HG02973 (cell line): ENCODE measurements around the gene GLCE.

Experiments
- ATAC-seq: cut with Tn5 transposase; IDR thresholded peaks from one replicate; pipeline ENCODE4 v1.9.1; 2021; ENCODE audit warnings: moderate library complexity; ENCODE audit not compliant: unreplicated experiment

The GLCE gene

DNA sequence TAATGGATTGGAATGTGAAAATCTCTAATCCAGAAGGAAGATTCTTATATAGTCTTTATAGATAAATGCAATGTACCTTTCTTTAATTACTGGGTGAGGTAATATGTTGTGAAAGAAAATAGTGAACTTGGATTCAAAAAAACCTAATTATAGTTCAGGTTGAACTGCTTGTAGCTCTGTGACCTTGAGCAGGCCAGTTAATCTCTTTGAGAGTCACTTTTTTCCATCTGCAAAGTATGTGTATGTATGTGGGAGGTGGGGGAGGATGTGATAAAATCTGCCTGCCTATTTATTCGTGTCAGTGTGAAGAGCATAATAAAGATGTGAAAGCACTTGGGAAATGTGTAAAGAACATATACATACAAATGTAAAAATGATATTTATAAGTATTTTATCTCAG, 34.4 kb downstream of the GLCE start:
- ATAC-seq: no peak

DNA sequence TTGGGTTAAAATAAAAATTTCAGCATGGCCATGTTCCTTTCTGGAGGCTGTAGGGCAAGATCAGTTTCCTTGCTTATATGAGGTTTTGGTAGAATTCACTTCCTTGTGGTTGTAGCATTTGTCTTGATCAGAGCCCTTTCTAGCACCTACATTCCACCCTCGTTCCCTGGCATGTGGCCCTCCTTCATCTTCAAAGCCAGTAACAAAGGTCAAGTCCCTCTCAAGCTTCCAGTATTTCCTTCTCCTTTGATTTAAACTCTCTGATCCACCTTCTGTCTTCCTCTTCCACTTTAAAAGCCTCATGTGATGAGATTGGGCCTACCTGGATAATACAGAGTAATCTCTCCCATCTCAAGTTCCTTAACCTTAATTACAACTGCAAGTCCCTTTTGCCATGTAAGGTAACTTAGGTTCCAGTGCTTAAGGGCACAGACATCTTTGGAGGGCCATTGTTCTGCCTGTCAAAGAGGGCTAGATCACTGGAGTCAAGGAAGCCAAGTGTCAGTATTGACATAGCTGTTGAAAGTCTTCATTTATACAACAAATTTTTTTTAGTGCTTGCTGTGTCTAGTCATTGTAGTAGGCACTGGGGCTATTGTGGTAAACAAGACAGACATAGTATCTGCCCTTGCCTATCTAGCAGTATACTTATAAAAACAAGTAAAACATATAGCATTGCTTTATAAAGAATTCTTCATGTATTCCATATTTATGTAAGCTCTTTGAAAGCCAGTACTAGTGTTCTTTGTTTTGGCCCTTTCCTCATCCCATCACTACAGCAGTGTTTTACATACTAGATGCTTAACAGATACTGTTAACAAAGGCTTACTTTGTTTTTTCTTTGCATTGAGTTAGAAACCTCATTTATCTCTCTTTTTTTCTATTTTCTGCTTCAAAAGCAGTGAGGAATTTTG, 40.7 kb downstream of the GLCE start:
- ATAC-seq: no peak

DNA sequence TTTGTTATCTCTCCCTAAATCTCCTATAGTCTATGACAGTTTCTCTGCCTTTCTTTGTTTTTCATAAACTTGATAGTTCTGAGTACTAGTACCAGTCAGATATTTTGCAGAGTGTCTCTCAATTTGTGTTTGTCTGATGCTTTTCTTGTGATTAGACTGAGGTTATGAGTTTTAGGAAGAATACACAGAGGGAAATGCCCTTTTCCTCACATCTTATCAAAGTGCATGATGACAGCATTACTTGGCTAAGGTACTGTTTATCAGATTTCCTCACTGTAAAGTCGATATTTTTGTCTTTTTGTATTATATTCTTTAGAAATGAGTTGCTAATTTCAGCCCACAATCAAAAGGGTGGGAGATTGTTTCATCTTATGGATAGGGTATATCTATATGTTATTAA, 45.6 kb downstream of the GLCE start:
- no peak for ATAC-seq

DNA sequence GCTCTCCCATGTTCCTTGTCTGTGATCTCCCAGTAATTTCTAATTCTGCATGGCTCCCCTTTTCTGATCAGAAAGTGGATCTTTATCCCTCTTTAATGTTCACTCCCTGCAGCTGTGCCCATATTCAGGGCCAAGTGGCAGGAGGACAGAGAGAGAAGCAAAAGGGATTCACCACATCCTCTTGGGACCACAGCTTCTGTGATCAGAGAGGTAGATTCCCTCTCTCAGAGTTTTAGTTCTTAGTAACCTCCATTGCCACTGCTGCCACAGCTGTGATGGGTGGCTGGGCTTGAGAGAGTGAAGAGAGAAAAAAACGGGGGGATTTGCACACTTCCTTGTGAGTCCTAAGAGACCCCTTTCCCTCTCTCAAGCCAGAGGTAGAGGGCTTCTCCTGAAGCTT, 49.2 kb downstream of the GLCE start:
- no peak for ATAC-seq

DNA sequence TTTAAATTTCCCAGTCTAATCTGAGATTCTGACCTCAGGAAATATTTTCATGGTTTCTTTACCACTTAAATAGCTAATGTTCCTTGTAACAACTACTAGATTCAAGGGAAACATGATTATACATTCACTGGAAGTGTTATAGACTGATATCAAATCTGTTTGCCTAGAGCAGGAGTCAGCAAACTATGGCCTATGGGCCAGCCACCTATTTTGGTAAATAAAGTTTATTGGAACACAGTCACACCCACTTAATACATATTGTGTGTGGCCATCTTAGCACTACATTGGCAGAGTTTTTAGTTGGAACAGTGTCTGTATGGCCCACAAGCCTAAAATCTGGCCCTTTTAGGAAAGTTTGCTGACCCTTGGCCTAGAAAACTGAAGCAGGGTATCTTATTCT, 50.1 kb downstream of the GLCE start:
- no peak for ATAC-seq

DNA sequence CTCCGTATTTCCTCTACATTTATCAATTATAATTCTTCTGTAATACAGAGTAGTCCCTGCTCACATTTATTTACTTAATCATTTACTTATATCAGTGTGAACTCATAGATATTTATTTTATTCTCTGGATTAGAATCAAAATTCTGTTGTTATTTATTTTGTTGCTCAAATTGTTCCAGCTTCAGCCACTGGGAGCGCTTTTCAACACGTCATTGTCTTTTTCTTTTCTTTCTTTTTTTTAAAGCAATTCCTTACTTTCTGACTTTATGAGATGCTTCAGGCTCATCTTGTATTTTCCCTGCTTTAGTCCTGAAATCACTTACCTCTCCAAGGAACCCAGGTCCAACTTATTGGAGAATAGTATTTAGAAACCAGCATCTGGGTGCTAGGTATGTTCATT, 53.4 kb downstream of the GLCE start:
- no peak for ATAC-seq

DNA sequence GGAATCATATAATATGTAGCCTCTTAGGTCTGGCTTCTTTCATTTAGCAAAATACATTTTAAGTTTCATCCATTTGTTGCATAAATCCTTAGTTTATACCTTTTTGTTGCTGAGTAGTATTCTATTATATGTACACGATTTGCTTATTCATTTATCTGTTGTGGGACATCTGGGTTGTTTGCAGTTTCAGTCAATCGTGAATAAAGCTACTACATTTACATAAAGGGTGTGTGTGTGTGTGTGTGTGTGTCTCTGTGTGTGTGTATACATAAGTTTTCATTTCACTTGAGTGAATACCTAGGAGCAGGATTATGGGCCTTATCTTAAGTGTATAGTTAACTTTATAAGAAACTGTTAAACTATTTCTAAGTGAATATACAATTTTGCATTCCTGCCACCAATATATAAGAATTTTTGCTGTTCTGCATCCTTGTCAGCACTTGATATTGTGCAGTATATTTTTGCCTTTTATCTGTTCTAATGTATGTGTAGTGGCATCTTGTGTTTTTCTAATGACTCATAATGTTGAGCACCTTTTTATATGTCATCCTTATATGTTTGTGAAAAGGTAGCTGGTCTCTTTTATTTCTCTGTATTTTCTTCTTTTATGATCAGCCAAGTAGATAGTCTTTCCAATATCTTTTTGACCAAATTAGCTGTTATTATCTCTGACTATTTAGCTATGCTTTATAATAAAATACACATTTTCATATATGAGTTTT, 55.0 kb downstream of the GLCE start:
- ATAC-seq: no peak

DNA sequence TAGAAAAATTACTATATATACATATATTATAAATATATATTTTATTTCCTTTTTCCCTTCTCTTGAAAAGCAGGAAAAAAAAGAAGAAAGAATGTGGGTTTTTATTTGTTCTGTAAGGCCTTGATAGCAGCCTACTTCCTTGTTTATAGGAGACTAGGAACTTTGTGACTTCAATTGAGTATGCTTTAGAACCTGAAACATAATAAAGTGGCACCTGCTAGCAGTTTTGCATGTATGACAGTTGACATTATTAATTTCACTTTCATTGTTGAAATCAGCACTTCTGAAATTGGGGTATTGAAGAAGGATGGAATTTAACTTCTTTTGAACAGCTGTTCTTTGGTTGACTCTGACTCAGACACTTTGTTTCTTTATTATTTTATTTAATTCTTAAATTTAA, 56.9 kb downstream of the GLCE start:
- ATAC-seq: no peak

DNA sequence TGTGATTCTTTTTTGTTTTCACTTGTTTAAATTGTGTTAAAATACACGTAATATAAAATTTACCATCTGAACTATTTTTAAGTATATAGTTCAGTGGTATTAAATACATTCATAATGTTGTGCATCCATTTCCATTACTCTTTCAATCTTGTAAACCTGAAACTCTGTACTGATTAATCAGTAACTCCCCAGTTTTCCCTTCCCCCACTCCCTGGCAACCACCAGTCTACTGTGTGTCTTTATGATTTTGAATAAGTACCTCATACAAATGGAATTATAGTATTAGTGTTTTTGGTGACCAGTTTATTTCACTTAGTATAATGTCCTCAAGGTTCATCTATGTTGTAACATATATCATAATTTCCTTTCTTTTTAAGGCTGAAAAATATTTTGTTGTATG, 59.3 kb downstream of the GLCE start:
- no peak for ATAC-seq

DNA sequence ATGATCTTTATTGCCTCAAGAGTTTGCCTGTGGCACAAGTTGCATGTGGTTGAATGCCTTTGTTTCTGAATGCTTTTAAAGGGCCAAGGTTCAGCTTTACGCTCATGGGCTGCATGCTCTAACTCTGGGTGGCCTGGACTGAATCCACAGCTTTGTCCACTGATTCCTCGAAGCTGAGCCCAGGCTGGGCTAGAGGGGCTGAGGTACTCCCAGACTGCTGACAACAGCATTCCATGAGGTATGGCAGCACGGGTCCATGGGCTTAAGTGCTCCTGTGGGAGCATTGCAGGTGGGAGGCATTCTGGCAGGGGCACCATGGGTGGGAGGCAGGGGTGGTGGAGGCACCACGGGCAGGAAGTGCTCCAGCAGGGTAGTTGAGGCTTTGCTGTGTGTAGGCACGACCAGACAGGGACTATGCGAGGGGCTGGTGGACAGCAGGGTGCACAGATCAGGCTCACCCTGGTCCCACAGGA, 61.6 kb downstream of the GLCE start:
- no peak for ATAC-seq

DNA sequence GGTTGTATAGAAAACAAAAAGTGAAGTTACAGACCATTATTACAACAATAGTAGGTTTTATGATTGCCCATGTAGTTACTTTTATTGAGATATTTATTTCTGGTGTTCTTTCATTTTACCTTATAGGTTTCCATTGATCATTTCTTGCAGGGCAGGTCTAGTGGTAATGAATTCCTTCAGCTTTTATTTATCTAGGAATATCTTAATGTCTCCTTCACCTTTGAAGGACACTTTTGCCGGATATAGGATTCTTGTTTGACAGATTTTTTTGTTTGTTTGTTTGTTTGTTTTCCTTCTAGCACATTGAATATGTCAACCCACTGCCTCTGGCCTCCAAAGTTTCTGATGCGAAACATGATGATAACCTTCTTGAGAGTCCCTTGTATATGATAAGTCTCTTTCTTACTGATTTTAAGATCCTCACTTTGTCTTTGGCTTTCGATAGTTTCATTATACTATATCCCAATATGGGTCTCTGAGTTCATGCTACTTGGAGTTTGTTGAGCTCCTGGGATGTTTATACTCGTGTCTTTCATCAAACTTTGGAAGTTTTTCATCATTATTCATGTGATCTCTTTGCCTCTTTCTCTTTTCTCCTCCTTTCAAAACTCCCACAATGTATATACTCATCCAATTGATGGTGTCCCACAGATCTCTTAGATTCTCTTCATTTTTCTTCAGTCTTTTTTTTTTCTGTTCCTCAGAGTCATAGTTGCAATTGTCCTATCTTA, 62.8 kb downstream of the GLCE start:
- ATAC-seq: no peak

DNA sequence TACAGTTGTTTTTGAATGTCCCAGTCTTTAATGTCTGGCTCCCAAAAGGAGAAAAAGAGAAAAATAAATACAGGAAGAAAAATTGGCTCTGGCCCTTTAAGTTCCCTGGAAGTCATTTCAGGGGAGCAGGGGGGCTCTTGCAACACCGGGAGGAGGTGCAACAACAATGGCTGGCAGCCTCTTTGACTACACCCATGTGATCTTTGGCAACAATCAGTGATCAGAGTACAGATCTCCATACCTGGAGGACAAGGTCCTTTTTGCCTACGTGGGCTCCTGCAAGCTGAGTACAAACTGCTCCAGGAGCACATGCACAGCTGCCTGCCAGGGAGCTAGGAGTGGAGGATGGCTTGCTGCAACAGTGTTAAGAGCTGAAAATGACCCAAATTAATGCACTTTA, 63.9 kb downstream of the GLCE start:
- no peak for ATAC-seq

DNA sequence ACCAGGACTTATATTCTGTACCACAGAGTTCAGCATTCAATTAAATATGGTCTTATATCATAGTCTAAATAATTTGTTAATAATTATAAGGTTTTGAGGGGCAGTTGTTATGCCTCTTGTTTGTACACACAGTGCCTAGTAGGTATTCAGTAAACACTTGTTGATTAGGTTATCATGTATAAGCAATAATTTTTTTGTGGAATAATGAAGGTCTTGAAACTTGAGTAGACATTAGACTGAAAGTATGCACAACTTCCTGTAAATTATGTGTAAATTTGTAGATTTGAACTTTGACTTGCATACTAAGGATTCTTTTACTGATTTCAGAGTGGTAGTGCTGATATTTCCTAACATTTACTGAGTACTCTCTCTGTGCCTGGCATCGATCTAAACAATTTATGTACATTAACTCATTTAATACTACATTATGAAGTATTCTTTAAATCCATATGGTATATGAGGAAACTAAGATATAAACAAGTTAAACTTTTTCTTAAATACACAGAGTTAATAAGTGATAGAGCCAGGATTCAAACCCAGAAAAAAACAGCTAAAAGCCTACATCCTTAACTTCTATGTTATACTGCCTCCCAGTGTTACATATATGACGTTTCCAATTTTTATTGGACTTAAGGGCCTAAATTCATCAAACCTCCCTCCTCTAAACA, 65.1 kb downstream of the GLCE start:
- no peak for ATAC-seq

DNA sequence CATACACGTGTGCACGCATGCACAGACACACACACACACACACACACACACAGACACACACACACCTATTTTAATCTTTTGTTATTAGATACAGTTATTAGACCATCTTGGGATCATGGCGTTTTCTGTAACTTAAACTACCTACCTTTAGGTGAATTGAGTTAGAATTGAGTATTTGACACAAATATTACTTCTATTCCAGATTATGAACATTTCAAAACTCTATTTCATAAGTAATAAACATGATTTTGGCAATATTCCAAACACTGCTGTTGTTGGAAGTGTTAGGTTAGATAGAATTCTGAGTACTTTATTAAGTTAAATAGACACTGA, 65.6 kb downstream of the GLCE start:
- ATAC-seq: no peak

DNA sequence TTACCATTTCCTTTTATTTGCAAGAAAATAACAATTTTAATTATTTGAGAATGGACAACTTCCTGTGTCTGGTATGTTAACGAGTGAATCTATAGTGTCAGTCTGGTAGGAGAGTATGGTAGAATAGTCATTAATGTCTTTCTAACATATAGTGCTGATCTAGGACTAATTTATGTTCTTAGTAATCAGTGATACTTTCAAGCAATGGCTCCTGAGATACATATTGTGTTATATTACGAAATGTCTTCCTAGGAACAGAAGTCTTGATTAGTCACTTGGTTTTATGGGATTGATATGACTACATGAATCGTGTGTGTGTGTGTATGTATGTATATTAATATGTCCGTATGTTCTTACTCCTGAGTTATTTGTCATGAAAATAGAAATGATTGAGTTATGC, 71.7 kb downstream of the GLCE start:
- no peak for ATAC-seq

DNA sequence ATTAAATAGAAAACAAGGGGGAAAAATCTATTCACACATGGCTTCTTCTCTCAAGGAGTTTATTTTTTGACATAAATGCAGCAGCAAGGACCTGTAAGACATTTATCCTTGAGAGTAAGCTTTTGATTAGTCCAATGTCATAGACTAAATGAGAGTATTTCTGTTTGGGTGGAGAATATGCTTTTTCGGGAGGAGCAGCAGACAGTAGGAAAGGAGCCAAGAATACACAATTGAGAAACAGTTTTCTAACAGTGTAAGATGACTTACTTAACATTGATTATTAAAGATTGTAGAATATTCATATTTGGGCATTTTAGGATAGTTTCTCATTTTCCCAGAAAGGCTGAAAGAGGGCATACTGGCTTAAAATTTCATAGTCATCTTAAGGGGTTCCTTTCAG, 72.3 kb downstream of the GLCE start:
- ATAC-seq: no peak

DNA sequence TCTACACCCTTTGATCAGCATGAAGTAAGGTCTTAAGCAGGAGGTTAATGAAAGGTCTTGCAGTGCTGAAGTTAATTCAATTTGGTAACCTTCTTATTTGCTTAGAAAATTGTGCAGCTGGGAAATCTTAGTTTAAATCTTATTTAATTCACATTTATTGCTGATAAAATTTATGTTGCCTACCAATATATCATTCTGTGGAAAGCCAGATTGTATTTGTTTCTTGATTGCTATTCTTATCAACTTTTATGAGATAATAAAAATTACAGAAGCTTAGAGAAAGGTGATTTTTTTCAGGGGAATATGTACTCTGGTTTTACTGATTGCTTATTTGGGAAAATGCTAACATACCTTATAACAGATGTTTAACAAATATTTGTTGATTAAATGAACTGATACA, 74.2 kb downstream of the GLCE start:
- no peak for ATAC-seq

DNA sequence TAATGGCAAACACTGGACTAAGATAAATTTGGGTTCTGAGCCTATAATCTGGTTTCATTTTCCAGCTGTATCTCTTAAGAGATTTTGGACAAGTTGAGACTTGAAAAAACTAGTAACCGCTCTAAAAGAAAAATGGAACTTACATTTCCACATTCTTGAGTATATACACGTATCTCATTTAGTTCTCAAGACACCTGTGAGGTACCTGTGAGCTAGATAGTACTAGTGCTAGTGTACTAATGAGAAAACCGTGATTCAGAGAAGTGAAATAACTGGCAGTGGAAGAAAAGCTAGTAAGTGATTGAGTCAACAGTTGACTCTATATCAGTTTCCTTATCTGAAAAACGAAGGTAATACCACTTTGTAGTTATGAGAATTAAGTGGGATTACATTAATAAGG, 76.1 kb downstream of the GLCE start:
- no peak for ATAC-seq

DNA sequence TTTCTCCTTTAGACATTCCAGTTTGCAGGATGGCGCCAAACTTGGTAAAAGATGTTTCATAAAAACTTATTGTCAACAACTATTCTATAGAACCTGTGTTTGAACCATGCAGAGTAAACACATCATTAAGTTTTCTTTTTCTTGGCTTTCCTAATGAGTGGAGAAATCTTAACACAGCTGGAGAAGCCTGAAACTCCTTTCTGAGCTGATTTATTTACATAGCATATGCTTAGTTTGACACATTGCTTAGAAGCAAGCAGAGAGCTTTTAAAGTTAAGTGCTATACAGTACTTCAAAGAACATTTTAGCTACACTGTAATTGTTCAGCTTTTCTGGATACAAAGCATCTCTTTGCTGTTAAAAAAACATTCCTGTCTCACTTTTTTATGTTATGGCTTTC, 77.3 kb downstream of the GLCE start:
- ATAC-seq: no peak

DNA sequence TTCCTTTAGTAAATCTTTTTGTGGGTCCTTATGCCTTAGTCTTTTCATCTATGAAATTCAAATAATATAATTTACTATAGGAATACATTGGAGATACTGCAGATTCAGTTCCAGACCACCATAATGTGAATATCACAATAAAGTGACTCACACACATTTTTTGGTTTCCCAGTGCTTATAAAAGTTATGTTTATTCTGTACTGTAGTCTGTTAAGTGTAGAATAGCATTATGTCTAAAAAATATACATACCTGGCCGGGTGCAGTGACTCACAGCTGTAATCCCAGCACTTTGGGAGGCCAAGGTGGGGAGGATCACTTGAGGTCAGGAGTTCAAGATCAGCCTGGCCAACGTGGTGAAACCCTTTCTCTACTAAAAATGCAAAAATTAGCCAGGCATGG, 84.4 kb downstream of the GLCE start:
- no peak for ATAC-seq

DNA sequence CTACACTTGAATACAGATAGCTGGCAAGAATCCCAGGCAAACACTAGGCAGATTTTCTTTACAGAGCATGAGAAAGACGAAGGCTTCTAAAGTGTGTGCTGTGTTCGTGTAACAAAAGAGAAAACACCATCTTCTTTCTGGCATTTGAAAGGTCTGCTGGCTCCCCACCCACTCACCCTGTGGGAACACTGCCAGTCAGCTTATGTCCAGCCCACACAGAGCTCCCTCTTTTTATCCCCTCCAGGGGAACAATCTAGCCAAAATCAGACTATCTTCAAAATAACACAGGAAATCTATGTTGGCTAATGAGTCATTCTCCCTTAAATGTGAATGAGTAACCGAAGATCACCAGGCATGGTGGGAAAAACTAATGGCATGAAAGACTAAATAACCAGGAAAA, 92.7 kb downstream of the GLCE start:
- no peak for ATAC-seq
